HEK293T (cell line): ENCODE measurements around the gene TEP1.

Experiments used
- CTCF ChIA-PET: fragments of 350-600 bp; formaldehyde crosslinking; extraction: SDS; loops from one replicate; lab custom pipeline; 2021; ENCODE audit warnings: antibody characterized with exemption, inconsistent platforms; lab: Yijun Ruan, JAX
- POLR2A ChIA-PET: fragments of 350-600 bp; formaldehyde crosslinking; extraction: SDS; loops from one replicate; lab custom pipeline; 2020; ENCODE audit warnings: antibody characterized with exemption, inconsistent platforms; lab: Yijun Ruan, JAX
- DNase-seq: peaks from one replicate; pipeline ENCODE4 v3.0.0; 2012; ENCODE audit warnings: mixed read lengths; ENCODE audit errors: extremely low spot score
- ARNT ChIP-seq: fragments of 450-650 bp; IDR thresholded peaks from 2 replicates; pipeline ENCODE4 v1.6.1; 2017; ENCODE audit warnings: mild to moderate bottlenecking
- BHLHE40 ChIP-seq: fragments of 450-650 bp; IDR thresholded peaks from 2 replicates; pipeline ENCODE4 v1.6.1; 2016; ENCODE audit warnings: mild to moderate bottlenecking, moderate library complexity, borderline replicate concordance
- CTBP1 ChIP-seq: fragments of 450-650 bp; IDR thresholded peaks from 2 replicates; pipeline ENCODE4 v1.6.1; 2016; ENCODE audit warnings: borderline replicate concordance
- ELF4 ChIP-seq: fragments of 450-650 bp; IDR thresholded peaks from 2 replicates; pipeline ENCODE4 v1.6.1; 2017; ENCODE audit warnings: antibody characterized with exemption
- FOXA1 ChIP-seq: fragments of 450-650 bp; IDR thresholded peaks from 2 replicates; pipeline ENCODE4 v1.6.1; 2016; ENCODE audit warnings: mild to moderate bottlenecking
- FOXK2 ChIP-seq: fragments of 450-650 bp; IDR thresholded peaks from 2 replicates; pipeline ENCODE4 v1.6.1; 2016; ENCODE audit warnings: mild to moderate bottlenecking
- FOXM1 ChIP-seq: fragments of 450-650 bp; IDR thresholded peaks from 2 replicates; pipeline ENCODE4 v1.6.1; 2017; ENCODE audit warnings: mild to moderate bottlenecking, borderline replicate concordance
- HDGF ChIP-seq: fragments of 450-650 bp; IDR thresholded peaks from 2 replicates; pipeline ENCODE4 v1.6.1; 2017; ENCODE audit warnings: antibody characterized with exemption, borderline replicate concordance
- L3MBTL2 ChIP-seq: fragments of 450-650 bp; conservative IDR thresholded peaks from 2 replicates; pipeline ENCODE4 v1.6.1; 2016; ENCODE audit warnings: mild to moderate bottlenecking
- LEF1 ChIP-seq: fragments of 450-650 bp; IDR thresholded peaks from 2 replicates; pipeline ENCODE4 v1.6.1; 2017; ENCODE audit warnings: mild to moderate bottlenecking, borderline replicate concordance
- NFRKB ChIP-seq: fragments of 450-650 bp; IDR thresholded peaks from 2 replicates; pipeline ENCODE4 v1.6.1; 2016; ENCODE audit warnings: mild to moderate bottlenecking, moderate library complexity
- SP1 ChIP-seq: fragments of 450-650 bp; IDR thresholded peaks from 2 replicates; pipeline ENCODE4 v1.6.1; 2017
- SUZ12 ChIP-seq: fragments of 450-650 bp; IDR thresholded peaks from 2 replicates; pipeline ENCODE4 v1.6.1; 2016; ENCODE audit warnings: mild to moderate bottlenecking
- TARDBP ChIP-seq: fragments of 450-650 bp; IDR thresholded peaks from 2 replicates; pipeline ENCODE4 v1.6.1; 2016
- ZNF384 ChIP-seq: fragments of 450-650 bp; IDR thresholded peaks from 2 replicates; pipeline ENCODE4 v1.6.1; 2016
- TF ChIP-seq, protein P1 (sequence below): fragments of 450-650 bp; IDR thresholded peaks from 2 replicates; pipeline ENCODE4 v1.6.1; 2016

Gene TEP1

DNA sequence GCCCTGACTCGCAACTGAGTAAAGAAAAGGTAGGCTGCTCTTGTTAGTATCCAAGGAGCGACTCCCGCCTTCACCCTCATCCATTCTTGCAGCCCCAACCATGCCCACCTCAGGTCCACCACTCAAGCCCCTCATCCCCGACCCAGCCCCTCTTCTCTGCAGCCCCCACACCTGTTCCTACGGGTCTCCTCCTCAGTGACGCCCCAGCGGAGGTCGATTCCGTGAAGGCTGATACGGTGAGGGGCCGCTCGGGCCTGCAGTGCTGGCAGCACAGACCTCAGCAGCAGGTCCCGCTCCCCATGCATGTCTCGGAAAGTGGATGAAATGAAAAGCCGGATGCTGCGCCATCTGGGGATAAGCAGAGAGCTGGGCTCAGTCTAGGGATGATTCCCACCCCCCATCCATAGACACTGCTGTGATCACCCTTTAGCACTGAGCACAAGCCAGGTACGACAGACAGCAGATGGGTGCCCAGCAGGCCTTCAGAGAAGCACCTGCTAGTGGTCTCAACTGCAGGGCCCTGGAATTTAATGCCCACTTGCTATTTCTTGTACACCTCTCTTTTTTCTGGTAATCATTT, 26.9 kb downstream of the TEP1 start:
- POLR2A ChIA-PET, result no interaction called here
- TF ChIP-seq BHLHE40 (no peak), HDGF (no peak), FOXA1 (no peak), CTBP1 (no peak), TARDBP (no peak), ARNT (no peak), LEF1 (no peak), L3MBTL2 (no peak), SUZ12 (no peak), SP1 (no peak), FOXK2 (no peak), ELF4 (no peak), ZNF384 (no peak), FOXM1 (no peak), NFRKB (no peak)
- TF ChIP-seq, protein P1, sequence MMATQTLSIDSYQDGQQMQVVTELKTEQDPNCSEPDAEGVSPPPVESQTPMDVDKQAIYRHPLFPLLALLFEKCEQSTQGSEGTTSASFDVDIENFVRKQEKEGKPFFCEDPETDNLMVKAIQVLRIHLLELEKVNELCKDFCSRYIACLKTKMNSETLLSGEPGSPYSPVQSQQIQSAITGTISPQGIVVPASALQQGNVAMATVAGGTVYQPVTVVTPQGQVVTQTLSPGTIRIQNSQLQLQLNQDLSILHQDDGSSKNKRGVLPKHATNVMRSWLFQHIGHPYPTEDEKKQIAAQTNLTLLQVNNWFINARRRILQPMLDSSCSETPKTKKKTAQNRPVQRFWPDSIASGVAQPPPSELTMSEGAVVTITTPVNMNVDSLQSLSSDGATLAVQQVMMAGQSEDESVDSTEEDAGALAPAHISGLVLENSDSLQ, result no peak
- DNase-seq, result no peak
- CTCF ChIA-PET, result no interaction called here

DNA sequence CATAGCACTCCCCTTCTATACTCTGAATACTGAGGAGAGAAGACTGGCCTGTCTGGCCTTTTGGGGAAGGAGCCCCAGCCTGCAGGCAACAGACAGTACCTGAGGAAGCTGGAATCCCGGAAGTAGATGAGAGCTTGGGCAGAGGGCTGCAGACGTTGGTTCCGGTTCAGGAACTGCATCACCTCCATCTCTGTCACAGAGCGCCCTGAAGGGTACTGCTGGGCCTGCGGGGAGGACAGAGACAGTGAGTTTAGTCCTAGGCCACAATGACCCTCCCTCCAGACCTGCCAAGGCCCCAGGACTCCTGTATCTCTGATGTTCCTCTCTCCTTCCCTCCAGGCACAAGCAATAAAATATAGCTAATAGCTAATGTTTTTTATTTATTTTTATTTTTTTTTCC, 28.4 kb downstream of the TEP1 start:
- POLR2A ChIA-PET, result interaction anchor here (0.6 to 1.3 kb wide), 2 partner anchors 71 to 85 kb away, joined by 3 read pairs; partner anchors contain the start of genes APEX1 and PNP

DNA sequence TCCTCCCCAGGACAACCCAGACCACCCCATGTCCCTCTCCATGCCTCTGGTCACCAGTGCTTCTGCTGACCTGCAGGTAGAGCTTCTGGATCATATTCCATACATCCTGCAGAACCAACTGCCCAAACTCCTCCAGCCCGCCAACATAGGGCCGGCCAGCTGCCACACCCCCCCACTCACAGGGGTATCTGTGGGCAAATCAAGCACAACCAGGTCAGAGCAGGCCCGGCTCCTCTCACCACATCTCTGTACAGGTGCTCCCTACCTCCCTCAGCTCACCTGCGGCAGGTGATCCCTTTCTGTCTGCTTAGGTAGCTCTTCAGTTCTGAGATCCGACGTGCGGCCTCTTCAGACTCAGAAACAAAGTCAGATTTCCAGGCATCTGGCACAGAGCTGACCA, 29.0 kb downstream of the TEP1 start:
- ChIA-PET CTCF (interaction anchor here (0.7 kb wide), 1 partner anchor 12 kb away, joined by 5 read pairs; no protein-coding TSS in a partner anchor), POLR2A (interaction anchor here (0.6 to 1.3 kb wide), 3 partner anchors 10 to 85 kb away, joined by 3 read pairs; partner anchors contain the start of genes APEX1 and PNP)
- TF ChIP-seq ZNF384 (no peak), SP1 (no peak), BHLHE40 (no peak), LEF1 (no peak), CTBP1 (no peak), NFRKB (no peak), FOXK2 (no peak), TARDBP (no peak), ELF4 (no peak), FOXM1 (no peak), ARNT (no peak), FOXA1 (no peak), SUZ12 (no peak), HDGF (no peak), L3MBTL2 (no peak)
- TF ChIP-seq, protein P1, result no peak
- no peak for DNase-seq

More for the DNA sequence above, 28.4 kb downstream of the TEP1 start:
- TF ChIP-seq ELF4 (no peak), TARDBP (no peak), L3MBTL2 (no peak), SUZ12 (no peak), FOXK2 (no peak), CTBP1 (no peak), HDGF (no peak), LEF1 (no peak), ZNF384 (no peak), SP1 (no peak), FOXM1 (no peak), BHLHE40 (no peak), NFRKB (no peak), FOXA1 (no peak), ARNT (no peak)
- TF ChIP-seq, protein P1, result no peak
- no peak for DNase-seq
- CTCF ChIA-PET, result no interaction called here

DNA sequence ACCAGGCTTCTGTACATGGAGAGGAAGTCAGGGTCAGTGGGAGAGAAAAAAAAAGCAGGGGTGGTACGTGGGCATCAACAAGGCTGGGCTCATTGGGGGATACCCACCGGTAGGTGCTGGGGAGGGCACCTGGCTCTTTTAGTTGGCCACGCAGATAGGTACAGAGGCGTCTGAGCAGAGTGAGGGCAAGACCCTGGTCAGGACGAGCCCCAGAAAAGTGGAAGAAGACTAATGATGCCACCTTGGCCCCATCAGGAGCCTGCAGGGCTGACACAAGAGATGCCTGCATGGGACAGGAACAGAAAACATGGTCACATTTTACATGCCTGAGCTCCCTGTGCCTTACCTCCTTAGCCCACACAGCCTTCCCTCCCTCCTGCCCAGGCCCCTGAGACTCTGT, 29.7 kb downstream of the TEP1 start:
- CTCF ChIA-PET, result interaction anchor here (0.6 kb wide), 1 partner anchor 8 kb away, joined by 3 read pairs; no protein-coding TSS in a partner anchor

DNA sequence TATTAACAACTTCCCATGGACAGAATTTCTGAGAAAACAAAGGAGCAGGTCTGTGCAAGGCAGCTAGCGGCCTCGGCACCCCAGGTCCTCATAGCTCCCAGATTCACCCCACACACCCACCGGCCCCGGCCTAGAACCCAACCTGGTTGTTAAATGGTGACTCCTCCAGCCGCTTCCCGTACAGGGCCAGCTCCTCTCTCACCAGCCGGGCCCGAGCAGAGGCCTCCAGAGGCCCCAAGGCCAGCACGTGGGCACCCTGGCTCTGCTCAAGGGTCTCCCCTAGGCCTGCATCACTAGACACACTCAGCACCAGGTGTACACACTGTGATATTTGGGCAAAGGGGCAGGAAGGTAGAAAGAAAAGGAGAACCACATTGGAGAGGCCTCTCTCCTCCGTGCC, 30.3 kb downstream of the TEP1 start:
- TF ChIP-seq FOXK2 (no peak), NFRKB (no peak), SP1 (no peak)
- DNase-seq, result no peak
- ChIA-PET POLR2A (no interaction called here), CTCF (no interaction called here)

More for the DNA sequence above, 29.7 kb downstream of the TEP1 start:
- POLR2A ChIA-PET, result interaction anchor here (1.1 to 1.3 kb wide), 2 partner anchors 11 to 86 kb away, joined by 3 read pairs; partner anchors contain the start of gene PNP
- TF ChIP-seq FOXM1 (no peak), FOXK2 (no peak), HDGF (no peak), ELF4 (no peak), ARNT (no peak), BHLHE40 (no peak), FOXA1 (no peak)
- TF ChIP-seq, protein P1, result no peak
- no peak for DNase-seq
